Measurements from ENCODE around the gene MRI1. TPM values are rescaled to one million over a fixed set of nuclear protein-coding genes. Genes with fewer than 3 reads are reported as not detected.

The MRI1 gene
- polyA plus RNA-seq, 1 donor from 2014 or later = 71.2 TPM

DNA sequence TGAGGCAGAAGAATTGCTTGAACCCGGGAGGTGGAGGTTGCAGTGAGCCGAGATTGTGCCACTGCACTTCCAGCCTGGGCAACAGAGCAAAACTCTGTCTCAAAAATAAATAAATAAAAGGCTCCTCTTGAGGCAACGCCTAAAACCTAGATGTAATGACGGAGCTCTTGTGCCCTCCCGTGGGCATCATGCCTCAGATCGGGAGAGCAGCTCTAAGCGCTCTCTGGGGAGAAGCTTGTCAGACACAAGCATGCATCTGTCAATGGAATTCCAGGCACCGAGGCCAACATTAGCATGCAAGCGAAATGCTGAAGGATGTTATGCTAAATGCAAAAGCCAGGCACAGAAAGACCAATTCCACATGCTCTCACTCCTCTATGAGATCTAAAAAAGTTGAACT, 45.6 kb upstream of the MRI1 start:
- H3K9ac ChIP-seq (ENCODE audit: low read length) = no peak overlapping the region
- H3K9me3 ChIP-seq (ENCODE audit: low read length) = peaks cover 5% of the 10 kb centered on the region
- TF ChIP-seq TAF1 (IDR thresholded peaks at IDR 0.05; ENCODE audit: low read depth) (no peak), CTCF (IDR thresholded peaks at IDR 0.05; ENCODE audit: poor library complexity, severe bottlenecking) (peak; percentile 69), REST (IDR thresholded peaks at IDR 0.05; ENCODE audit: borderline replicate concordance) (no peak), EZH2 (IDR thresholded peaks at IDR 0.05; ENCODE audit: borderline replicate concordance, insufficient read depth, low read length, poor library complexity, severe bottlenecking) (no peak), EP300 (conservative IDR thresholded peaks at IDR 0.05; ENCODE audit: poor library complexity, severe bottlenecking) (peak; percentile 69), SMC3 (conservative IDR thresholded peaks at IDR 0.05; ENCODE audit: poor library complexity) (peak; percentile 79), MXI1 (conservative IDR thresholded peaks at IDR 0.05; ENCODE audit: poor library complexity, severe bottlenecking) (peak; percentile 28), POLR2AphosphoS5 (IDR thresholded peaks at IDR 0.05) (peak; percentile 57), RAD21 (conservative IDR thresholded peaks at IDR 0.05) (peak; percentile 78)
- H4K20me1 ChIP-seq (ENCODE audit: insufficient read depth) = no peaks in the 10 kb centered on the region
- no peak overlapping the region for H2AFZ ChIP-seq (ENCODE audit: low read depth, low read length)
- no peaks in the 10 kb centered on the region for H3F3A ChIP-seq (ENCODE audit: insufficient read depth, low read length, poor library complexity, severe bottlenecking)
- no peaks in the 10 kb centered on the region for H3K36me3 ChIP-seq (ENCODE audit: insufficient read depth, low read length)
- H3K27me3 ChIP-seq (ENCODE audit: insufficient read depth, low read depth, low read length) = no peaks in the 10 kb centered on the region
- H3K27ac ChIP-seq (ENCODE audit: low read length) = peak overlapping the region; percentile 21
- H3K9me2 ChIP-seq (ENCODE audit: insufficient read depth, low read length) = no peaks in the 10 kb centered on the region
- H3K79me2 ChIP-seq (replicated peaks; ENCODE audit: insufficient read depth, low read length) = no peaks in the 10 kb centered on the region
- H3K4me2 ChIP-seq (ENCODE audit: low read length) = no peak overlapping the region
- peak overlapping the region; percentile 1 for H3K4me3 ChIP-seq (ENCODE audit: low read length)

DNA sequence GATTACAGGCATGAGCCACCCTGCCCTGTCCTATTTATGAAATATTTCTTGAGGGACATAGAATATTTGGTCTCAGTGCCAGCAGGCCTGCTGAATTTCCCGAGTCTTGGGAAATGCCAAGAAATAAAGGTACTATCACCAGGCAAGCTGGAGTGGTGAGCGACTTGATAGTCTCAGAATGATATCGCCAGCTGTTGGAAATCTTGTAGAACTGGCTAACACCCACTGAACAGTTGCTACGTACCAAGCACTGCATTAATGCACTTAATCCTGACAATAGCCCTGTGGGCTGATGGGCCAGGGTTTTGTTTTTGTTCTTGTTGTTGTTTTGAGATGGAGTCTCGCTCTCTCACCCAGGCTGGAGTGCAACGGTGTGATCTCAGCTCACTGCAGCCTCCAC, 42.2 kb upstream of the MRI1 start:
- TF ChIP-seq RAD21 (conservative IDR thresholded peaks at IDR 0.05) = no peak
- TF ChIP-seq CTCF (IDR thresholded peaks at IDR 0.05; ENCODE audit: poor library complexity, severe bottlenecking) = no peak
- TF ChIP-seq REST (IDR thresholded peaks at IDR 0.05; ENCODE audit: borderline replicate concordance) = no peak
- no peak for TF ChIP-seq EP300 (conservative IDR thresholded peaks at IDR 0.05; ENCODE audit: poor library complexity, severe bottlenecking)
- TF ChIP-seq SMC3 (conservative IDR thresholded peaks at IDR 0.05; ENCODE audit: poor library complexity) = no peak
- no peak for TF ChIP-seq MXI1 (conservative IDR thresholded peaks at IDR 0.05; ENCODE audit: poor library complexity, severe bottlenecking)
- TF ChIP-seq EZH2 (IDR thresholded peaks at IDR 0.05; ENCODE audit: borderline replicate concordance, insufficient read depth, low read length, poor library complexity, severe bottlenecking) = no peak
- TF ChIP-seq POLR2AphosphoS5 (IDR thresholded peaks at IDR 0.05) = no peak
- no peak for TF ChIP-seq TAF1 (IDR thresholded peaks at IDR 0.05; ENCODE audit: low read depth)
- H3K79me2 ChIP-seq (replicated peaks; ENCODE audit: insufficient read depth, low read length) = no peaks in the 10 kb centered on the region
- no peak overlapping the region for H3K4me2 ChIP-seq (ENCODE audit: low read length)
- H3K27ac ChIP-seq (ENCODE audit: low read length) = no peak overlapping the region
- no peaks in the 10 kb centered on the region for H3K36me3 ChIP-seq (ENCODE audit: insufficient read depth, low read length)
- H3K27me3 ChIP-seq (ENCODE audit: insufficient read depth, low read depth, low read length) = no peaks in the 10 kb centered on the region
- H3F3A ChIP-seq (ENCODE audit: insufficient read depth, low read length, poor library complexity, severe bottlenecking) = no peaks in the 10 kb centered on the region
- H2AFZ ChIP-seq (ENCODE audit: low read depth, low read length) = no peak overlapping the region
- H3K9ac ChIP-seq (ENCODE audit: low read length) = no peak overlapping the region
- no peaks in the 10 kb centered on the region for H3K9me2 ChIP-seq (ENCODE audit: insufficient read depth, low read length)
- H3K4me3 ChIP-seq (ENCODE audit: low read length) = no peak overlapping the region
- H3K9me3 ChIP-seq (ENCODE audit: low read length) = no peaks in the 10 kb centered on the region
- no peaks in the 10 kb centered on the region for H4K20me1 ChIP-seq (ENCODE audit: insufficient read depth)

Measured in neural cell (in vitro differentiated cells).